IPS-18a (cell line): Measurements from ENCODE around the gene DYRK4.
A peak's percentile ranks its signal among the peaks of the same experiment; 100 is the strongest.

Experiments used
- H3K27ac ChIP-seq: one replicate; pipeline ENCODE4 v1.5.1; 2013; ENCODE audit warnings: low read length
- H3K27me3 ChIP-seq: one replicate; pipeline ENCODE4 v1.6.1; 2013; ENCODE audit warnings: mild to moderate bottlenecking, low read length; ENCODE audit not compliant: control insufficient read depth, insufficient read depth
- H3K36me3 ChIP-seq: one replicate; pipeline ENCODE4 v1.6.1; 2013; ENCODE audit warnings: low read depth, low read length; ENCODE audit not compliant: control insufficient read depth
- H3K4me1 ChIP-seq: one replicate; pipeline ENCODE4 v1.6.1; 2013; ENCODE audit warnings: low read depth, low read length; ENCODE audit not compliant: control insufficient read depth
- H3K4me3 ChIP-seq: one replicate; pipeline ENCODE4 v1.5.1; 2013; ENCODE audit warnings: low read length
- H3K9ac ChIP-seq: one replicate; pipeline ENCODE4 v1.6.1; 2013; ENCODE audit warnings: mild to moderate bottlenecking, low read length, moderate library complexity
- H3K9me3 ChIP-seq: one replicate; pipeline ENCODE4 v1.6.1; 2013; ENCODE audit warnings: low read depth, low read length; ENCODE audit not compliant: control insufficient read depth

DYRK4 gene

DNA sequence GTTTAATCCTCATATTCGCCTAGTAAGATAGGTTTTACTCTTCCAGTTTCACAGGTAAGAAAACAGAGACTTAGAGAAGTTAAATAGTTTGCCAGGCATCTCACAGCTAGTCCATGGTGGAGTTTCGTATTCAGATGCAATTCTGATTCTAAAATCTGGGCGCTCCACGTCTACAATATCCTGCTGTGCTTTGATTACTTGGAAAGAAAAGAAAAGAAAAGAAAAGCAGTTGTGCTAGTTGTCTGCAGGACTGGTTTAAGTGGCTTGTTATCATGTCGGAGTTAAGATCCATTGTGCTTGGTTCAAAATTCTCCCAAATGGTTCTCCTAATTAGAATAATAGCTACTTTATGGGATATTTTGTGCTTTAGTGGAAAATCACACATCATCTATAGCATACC is 68.3 kb downstream of the DYRK4 start:
- Histone ChIP-seq H3K36me3 (no peaks in the 10 kb centered on the region), H3K9me3 (no peaks in the 10 kb centered on the region), H3K4me1 (peaks cover 18% of the 10 kb centered on the region), H3K27ac (no peak overlapping the region), H3K4me3 (peak overlapping the region; percentile 54), H3K27me3 (no peaks in the 10 kb centered on the region), H3K9ac (peak overlapping the region; percentile 37)

DNA sequence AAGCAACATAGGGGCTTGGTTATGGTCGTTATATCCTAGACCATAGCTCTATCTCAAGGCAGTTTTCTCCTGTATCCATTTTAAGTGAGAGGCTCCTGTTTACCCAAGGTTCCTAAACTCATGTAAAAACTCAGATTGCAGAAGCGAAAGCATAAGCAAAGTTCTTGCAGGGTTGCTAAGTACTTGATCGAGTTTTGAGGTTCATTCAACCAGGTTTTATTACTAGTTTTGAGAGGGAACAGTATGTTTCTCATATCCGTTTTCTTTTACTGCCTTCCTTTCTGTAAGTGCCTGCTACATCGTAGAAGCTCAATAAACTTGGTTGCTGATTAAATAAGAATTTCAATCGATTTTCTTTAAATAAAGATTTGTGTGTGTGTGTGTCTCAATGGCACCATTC is 81.7 kb downstream of the DYRK4 start:
- Histone ChIP-seq H3K9me3 (no peaks in the 10 kb centered on the region), H3K4me1 (peaks cover 3% of the 10 kb centered on the region), H3K9ac (no peak overlapping the region), H3K27me3 (no peaks in the 10 kb centered on the region), H3K4me3 (no peak overlapping the region), H3K27ac (no peak overlapping the region), H3K36me3 (no peaks in the 10 kb centered on the region)

DNA sequence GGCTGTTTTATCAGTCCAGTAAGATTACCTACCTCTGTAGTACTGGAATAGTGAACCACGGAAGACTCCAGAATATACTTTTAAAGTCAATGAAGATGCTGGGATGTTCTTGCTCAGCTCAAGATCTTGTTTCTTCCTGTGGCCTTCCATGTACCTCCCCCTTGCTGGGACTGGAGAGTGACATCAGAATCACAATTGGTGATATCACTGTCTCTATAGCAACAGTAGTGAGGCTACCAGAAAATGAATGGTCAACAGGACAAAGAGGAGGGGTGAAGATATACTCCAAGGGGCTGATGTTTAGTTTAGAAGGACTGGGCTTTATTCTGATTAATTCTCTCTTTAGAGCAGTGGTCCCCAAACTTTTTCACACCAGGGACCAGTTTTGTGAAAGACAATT is 83.0 kb downstream of the DYRK4 start:
- Histone ChIP-seq H3K9ac (no peak overlapping the region), H3K9me3 (no peaks in the 10 kb centered on the region), H3K27ac (no peak overlapping the region), H3K4me1 (peaks cover 6% of the 10 kb centered on the region), H3K36me3 (no peaks in the 10 kb centered on the region), H3K4me3 (no peak overlapping the region), H3K27me3 (no peaks in the 10 kb centered on the region)

DNA sequence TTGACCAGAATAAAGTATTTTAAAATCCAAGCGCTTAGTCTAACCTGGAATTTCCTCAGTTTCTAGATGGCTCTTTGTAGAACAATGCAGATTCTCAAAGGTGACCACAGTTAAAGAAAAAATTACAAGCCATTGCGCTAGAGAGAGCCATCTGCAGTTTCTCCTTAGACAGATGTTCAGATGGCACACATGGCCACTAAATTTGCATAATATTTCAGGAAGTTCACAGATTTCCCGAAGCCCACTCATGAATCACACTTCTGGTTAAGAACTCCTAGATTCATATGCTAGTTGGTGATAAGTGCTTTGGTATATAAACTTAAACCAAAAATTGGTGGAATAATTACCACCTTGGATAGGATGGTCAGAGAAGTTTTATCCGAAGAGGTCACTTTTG is 86.1 kb downstream of the DYRK4 start:
- no peaks in the 10 kb centered on the region for H3K36me3 ChIP-seq
- H3K27ac ChIP-seq, result peak overlapping the region; percentile 30
- H3K4me3 ChIP-seq, result peak overlapping the region; percentile 91
- peaks cover 8% of the 10 kb centered on the region for H3K4me1 ChIP-seq
- H3K27me3 ChIP-seq, result no peaks in the 10 kb centered on the region
- H3K9ac ChIP-seq, result peak overlapping the region; percentile 90
- no peaks in the 10 kb centered on the region for H3K9me3 ChIP-seq

DNA sequence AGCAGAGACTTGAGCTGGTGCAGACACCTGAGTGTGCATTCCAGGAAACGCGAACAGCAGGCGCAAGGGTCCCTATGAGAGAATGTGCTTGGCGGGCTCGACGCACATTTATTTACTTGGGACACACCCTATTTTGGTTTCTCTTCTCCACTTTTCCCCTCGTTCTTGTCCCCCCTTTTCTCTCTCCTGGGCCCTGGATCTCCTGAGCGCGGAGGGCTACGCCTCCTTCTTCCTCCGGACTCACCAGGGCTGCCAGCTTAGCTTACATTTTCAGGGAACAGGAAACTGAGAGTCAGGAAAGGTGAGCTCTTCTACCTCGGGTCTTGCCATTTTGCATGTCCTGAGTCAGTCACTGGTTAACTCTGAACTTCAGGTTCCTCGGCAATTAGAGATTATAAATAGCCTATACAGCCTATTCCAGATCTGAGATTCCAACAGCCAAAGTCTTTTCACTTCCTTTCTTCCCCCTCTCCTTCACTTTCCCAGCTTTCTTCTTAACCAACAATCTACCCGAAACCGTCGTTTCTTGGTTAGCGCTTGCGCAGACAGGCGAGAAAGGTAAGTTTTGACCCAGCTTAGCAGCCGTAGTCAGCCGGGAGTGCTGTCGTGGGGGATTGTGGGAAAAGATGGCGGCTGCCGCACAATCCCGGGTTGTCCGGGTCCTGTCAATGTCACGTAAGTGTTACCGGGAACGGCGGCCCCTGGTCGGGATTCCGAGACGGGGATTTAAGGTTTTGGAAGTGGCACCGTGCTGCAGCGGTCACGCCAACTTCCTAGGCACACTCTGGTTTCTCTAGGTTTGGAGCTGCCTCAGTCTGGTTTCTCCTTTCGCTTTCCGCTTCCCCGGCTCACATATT is 86.7 kb downstream of the DYRK4 start, which contains the start of the genes AKAP3 and NDUFA9:
AKAP3 (minus strand) TSS at position 551 of the 857 bp plus-strand sequence. CDS start 10,855 bp downstream, outside the sequence.
NDUFA9 (plus strand) TSS at position 614 of the 857 bp plus-strand sequence; CDS start at position 627, 13 bp downstream.
- peaks cover 8% of the 10 kb centered on the region for H3K4me1 ChIP-seq
- no peaks in the 10 kb centered on the region for H3K27me3 ChIP-seq
- peak within 1 kb of the TSS; percentile 90 for H3K9ac ChIP-seq
- no peaks in the 10 kb centered on the region for H3K36me3 ChIP-seq
- H3K27ac ChIP-seq, result peak within 1 kb of the TSS; percentile 74
- H3K9me3 ChIP-seq, result no peaks in the 10 kb centered on the region
- H3K4me3 ChIP-seq, result peak within 1 kb of the TSS; percentile 91

DNA sequence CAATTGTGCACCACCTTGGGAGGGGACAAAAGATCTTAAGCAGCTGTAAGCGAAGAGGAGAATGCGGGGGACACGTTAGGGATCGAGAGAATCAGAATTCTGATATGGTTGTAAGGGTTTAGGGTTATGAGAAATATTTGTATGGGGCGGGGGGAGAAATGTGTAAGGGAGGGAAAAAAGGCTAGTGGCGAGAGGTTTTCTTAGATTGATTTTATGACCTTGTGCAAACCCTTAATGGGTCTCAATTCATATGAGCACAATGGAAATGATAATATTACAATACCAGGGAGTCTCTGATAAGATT is 87.3 kb downstream of the DYRK4 start:
- peak overlapping the region; percentile 91 for H3K4me3 ChIP-seq
- peak overlapping the region; percentile 31 for H3K27ac ChIP-seq
- peaks cover 2% of the 10 kb centered on the region for H3K36me3 ChIP-seq
- peaks cover 8% of the 10 kb centered on the region for H3K4me1 ChIP-seq
- no peaks in the 10 kb centered on the region for H3K27me3 ChIP-seq
- H3K9me3 ChIP-seq, result no peaks in the 10 kb centered on the region
- H3K9ac ChIP-seq, result peak overlapping the region; percentile 90

DNA sequence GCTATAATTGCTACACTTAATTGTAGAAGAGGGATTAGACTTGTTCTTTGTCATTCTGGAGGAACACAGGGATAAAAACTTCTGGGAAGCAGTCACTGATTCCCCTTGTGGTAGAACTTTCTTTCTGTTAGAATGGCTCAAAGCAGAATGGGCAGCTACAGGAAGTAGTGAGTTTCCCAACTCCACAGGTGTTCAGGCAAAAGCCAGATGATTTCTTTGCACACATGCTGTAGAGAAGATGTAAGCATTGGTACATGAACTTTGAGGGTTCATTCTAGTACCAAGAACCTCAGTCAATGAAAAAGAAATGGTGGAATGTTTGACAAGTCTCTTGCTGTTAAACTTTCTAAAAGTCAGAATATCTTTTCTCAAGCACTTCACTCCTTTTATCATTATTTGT is 91.2 kb downstream of the DYRK4 start:
- H3K4me1 ChIP-seq, result peaks cover 5% of the 10 kb centered on the region
- no peaks in the 10 kb centered on the region for H3K27me3 ChIP-seq
- no peak overlapping the region for H3K4me3 ChIP-seq
- no peak overlapping the region for H3K27ac ChIP-seq
- no peak overlapping the region for H3K9ac ChIP-seq
- peaks cover 35% of the 10 kb centered on the region for H3K36me3 ChIP-seq
- no peaks in the 10 kb centered on the region for H3K9me3 ChIP-seq

DNA sequence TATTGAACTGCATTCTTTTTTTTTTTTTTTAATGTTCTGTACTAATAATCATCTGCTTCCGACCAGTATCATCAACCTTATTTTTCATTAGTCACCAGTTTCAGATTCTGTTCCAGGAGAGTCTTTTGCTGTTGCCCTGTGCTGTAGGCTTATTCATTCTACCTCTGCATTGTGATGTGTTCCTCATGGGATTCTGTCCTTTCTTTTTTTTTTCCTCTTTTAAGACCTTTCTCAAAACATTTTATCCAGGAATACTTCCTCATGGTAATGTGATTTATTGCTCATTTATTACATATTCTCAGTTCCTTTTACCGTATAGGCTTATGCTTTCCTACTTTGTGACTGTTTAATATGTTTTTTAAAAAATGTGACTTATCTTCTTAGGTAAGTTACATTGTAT is 91.7 kb downstream of the DYRK4 start:
- Histone ChIP-seq H3K9me3 (no peaks in the 10 kb centered on the region), H3K9ac (no peak overlapping the region), H3K4me3 (no peak overlapping the region), H3K36me3 (peaks cover 37% of the 10 kb centered on the region), H3K27me3 (no peaks in the 10 kb centered on the region), H3K27ac (no peak overlapping the region), H3K4me1 (peaks cover 5% of the 10 kb centered on the region)
